RWPE1 (cell line): ENCODE results near the gene CFLAR.
"Not testable (repeated sequence)": the region's sequence is repeated elsewhere in the genome, so short reads cannot be mapped to it uniquely, and the experiment has no call there.

Experiments
- CTCF ChIA-PET: fragments of 350-600 bp; sonication (Branson Sonifier 250); formaldehyde crosslinking; extraction: SDS; loops from one replicate; lab custom pipeline; 2021; lab: Yijun Ruan, JAX
- POLR2A ChIA-PET: fragments of 400-600 bp; formaldehyde crosslinking; extraction: SDS; loops from one replicate; lab custom pipeline; 2020; ENCODE audit warnings: antibody characterized with exemption; ENCODE audit not compliant: low non-redundant PET; lab: Yijun Ruan, JAX
- DNase-seq: peaks from one replicate; pipeline ENCODE4 v3.0.0; 2012; ENCODE audit warnings: low spot score
- H3K27ac ChIP-seq: fragments of 450-650 bp; 2 replicates; pipeline ENCODE4 v1.5.1; 2017
- TF ChIP-seq, protein P1 (sequence below): fragments of 450-650 bp; conservative IDR thresholded peaks from 2 replicates; pipeline ENCODE4 v1.5.1; 2017; ENCODE audit warnings: low read depth, mild to moderate bottlenecking

CFLAR gene

DNA sequence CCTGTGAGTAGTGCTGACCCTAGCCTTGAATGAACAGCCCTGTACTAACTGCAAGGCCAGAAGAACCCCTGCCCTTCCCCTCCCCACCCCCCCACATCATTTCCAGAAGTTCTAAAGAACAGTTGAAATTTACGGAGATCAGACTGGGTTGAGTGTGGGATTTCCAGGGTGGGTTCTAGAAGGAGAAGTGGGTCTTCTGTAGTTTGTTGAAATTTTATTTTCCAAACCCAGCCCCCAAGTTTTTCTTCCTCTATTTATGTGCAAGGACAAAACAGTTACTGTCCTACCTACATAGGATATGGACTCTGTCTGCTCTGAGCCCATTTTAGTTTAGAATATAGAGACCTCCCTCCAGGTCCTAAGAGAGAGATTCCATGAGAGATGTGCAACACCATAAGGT is 40.7 kb downstream of the CFLAR start:
- H3K27ac ChIP-seq = no peak overlapping the region
- TF ChIP-seq, protein P1, sequence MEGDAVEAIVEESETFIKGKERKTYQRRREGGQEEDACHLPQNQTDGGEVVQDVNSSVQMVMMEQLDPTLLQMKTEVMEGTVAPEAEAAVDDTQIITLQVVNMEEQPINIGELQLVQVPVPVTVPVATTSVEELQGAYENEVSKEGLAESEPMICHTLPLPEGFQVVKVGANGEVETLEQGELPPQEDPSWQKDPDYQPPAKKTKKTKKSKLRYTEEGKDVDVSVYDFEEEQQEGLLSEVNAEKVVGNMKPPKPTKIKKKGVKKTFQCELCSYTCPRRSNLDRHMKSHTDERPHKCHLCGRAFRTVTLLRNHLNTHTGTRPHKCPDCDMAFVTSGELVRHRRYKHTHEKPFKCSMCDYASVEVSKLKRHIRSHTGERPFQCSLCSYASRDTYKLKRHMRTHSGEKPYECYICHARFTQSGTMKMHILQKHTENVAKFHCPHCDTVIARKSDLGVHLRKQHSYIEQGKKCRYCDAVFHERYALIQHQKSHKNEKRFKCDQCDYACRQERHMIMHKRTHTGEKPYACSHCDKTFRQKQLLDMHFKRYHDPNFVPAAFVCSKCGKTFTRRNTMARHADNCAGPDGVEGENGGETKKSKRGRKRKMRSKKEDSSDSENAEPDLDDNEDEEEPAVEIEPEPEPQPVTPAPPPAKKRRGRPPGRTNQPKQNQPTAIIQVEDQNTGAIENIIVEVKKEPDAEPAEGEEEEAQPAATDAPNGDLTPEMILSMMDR = no peak
- CTCF ChIA-PET = interaction anchor here (0.5 kb wide), 1 partner anchor 26 kb away, joined by 4 read pairs; no protein-coding TSS in a partner anchor
- DNase-seq = no peak
- POLR2A ChIA-PET = no interaction called here

DNA sequence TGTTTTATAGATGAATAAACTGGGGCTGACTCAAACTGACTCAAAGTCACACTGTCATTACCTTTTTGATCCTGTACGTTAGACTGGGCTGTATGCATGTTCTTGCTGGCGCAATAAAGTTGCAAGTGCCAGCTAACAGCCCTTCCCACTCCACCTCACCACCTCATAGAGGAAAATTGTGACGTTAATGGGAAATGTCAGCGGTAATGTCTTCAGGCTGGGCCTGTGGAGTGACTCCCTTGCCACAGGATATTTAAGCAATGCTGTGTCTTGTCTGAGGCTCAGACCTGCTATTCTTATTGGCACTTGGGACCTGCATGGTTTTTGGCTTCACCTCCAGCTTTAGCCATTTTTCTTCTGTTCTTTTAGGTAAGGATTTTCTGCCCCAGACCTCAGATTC is 41.7 kb downstream of the CFLAR start:
- ChIA-PET CTCF (interaction anchor here (0.7 to 1.7 kb wide), 9 partner anchors 13 to 375 kb away, joined by 3 to 7 read pairs (median 3); partner anchors contain the start of gene CFLAR), POLR2A (no interaction called here)
- TF ChIP-seq, protein P1 = no peak
- no peak for DNase-seq
- H3K27ac ChIP-seq = peak overlapping the region; percentile 63

DNA sequence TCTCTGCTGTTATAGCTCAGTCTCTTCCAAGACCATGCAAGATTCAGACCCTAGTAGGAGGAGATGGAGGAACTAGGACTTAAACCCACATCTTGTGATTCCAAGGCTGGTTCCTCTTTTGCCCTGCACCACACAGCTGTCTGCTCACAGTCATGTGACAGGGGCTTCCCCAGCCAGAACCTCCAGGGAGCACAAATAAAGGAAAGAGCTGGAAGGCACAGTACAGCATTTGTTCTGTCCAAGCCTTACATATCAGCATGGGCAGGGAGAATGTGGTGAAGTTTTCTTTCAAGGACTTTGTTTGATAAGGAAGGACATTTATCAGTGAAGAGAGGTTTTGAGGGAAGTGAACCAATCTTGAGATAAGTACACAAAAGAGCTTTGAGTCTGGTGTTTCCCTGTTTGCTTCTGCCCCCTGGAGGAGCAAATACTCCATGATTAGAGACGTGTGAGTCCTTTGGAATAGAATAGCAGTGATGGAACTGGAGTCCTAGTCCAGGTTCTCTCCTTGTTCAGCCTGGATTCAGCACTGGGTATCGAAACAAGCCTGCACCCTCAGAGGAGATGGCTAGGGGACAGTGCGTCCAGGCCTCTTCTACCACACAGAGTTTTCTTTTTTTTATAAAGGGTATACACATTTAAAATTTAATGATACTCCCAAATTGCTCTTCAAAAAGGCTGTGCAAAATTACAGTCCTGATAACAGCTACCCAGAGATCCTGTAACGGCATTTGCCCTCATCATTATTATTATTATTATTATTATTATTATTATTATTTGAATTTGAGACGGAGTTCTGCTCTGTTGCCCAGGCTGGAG is 42.4 kb downstream of the CFLAR start:
- POLR2A ChIA-PET = no interaction called here
- H3K27ac ChIP-seq = peak overlapping the region; percentile 63; the same call in 1 of the 2 replicates
- TF ChIP-seq, protein P1 = peak; percentile 60

DNA sequence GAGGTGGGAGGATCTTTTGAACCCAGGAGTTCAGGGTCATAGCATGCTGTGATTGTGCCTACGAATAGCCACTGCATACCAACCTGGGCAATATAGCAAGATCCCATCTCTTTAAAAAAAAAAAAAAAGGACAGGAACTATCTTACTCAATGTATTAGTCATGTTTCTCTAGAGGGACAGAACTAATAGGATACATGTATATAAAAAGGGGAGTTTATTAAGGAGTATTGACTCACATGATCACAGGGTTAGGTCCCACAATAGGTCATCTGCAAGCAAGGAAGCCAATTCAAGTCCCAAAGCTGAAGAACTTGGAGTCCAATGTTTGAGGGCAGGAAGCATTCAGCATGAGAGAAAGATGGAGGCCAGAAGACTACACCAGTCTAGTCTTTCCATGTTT is 48.2 kb downstream of the CFLAR start:
- TF ChIP-seq, protein P1 = no peak
- CTCF ChIA-PET = no interaction called here

More for the DNA sequence above, 42.4 kb downstream of the CFLAR start:
- peak; percentile 67 for DNase-seq
- CTCF ChIA-PET = interaction anchor here (0.6 to 1.7 kb wide), 11 partner anchors 13 to 374 kb away, joined by 3 to 7 read pairs (median 3); partner anchors contain the start of gene CFLAR

DNA sequence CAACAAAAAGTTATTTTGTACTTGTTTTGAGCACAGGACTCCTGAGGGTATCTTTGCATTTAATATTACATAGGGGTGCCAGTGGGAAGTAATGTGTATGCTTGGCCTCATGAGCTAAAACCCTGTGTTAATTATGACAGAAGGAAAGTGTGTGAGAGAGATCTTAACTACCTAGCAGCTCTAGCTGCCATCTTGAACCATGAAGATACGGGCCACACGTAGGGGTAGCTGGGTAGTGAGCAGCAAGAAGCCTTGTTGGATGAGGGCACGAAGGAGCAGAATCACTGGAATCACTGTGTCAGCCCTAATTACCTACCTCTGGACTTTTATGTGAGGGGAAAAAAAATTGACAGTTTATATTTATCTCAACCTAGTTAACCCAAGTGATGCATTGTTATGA is 51.6 kb downstream of the CFLAR start:
- ChIA-PET POLR2A (no interaction called here), CTCF (interaction anchor here (1.1 to 1.3 kb wide), 2 partner anchors 64 to 65 kb away, joined by 3 read pairs; no protein-coding TSS in a partner anchor)
- TF ChIP-seq, protein P1 = no peak
- H3K27ac ChIP-seq = no peak overlapping the region
- no peak for DNase-seq

More for the DNA sequence above, 48.2 kb downstream of the CFLAR start:
- DNase-seq = no peak
- H3K27ac ChIP-seq = no peak overlapping the region
- POLR2A ChIA-PET = no interaction called here

DNA sequence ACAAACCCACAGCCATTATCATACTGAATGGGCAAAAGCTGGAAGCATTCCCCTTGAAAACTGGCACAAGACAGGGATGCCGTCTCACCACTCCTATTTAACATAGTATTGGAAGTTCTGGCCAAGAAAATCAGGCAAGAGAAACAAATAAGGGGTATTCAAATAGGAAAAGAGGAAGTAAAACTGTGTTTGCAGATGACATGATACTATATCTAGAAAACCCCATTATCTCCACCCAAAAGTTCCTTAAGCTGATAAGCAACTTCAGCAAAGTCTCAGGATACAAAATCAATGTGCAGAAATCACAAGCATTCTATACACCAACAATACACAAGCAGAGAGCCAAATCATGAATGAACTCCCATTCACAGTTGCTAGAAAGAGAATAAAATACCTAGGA is 52.5 kb downstream of the CFLAR start:
- DNase-seq, H3K27ac ChIP-seq, POLR2A ChIA-PET: not testable (repeated sequence)
- CTCF ChIA-PET = interaction anchor here (0.6 to 1.3 kb wide), 4 partner anchors 63 to 263 kb away, joined by 3 to 4 read pairs (median 4); no protein-coding TSS in a partner anchor
